Vagina (tissue), 2 donors: Measurements from ENCODE around the gene DDX50.

ENCODE experiments used
- CTCF ChIP-seq, 3 experiments: fragments of 450-650 bp in 2 of 3; fragments of 200-600 bp in 1 of 3; sonication (generic) in 1 of 3; IDR thresholded peaks; one replicate each; pipeline ENCODE4 v1.5.1; 2017 to 2019; ENCODE audit warnings: antibody characterized with exemption in 3 of 3, mild to moderate bottlenecking in 2 of 3, moderate library complexity in 2 of 3
- POLR2A ChIP-seq, 2 donors: fragments of 450-650 bp; IDR thresholded peaks; one replicate each; pipeline ENCODE4 v1.6.1; 2017; ENCODE audit warnings: antibody characterized with exemption in 2 of 2, mild to moderate bottlenecking in 2 of 2, moderate library complexity in 2 of 2
- POLR2AphosphoS5 ChIP-seq, 2 donors: sonication (generic); formaldehyde crosslinking; IDR thresholded peaks; one replicate each; pipeline ENCODE4 v1.9.0; 2017; ENCODE audit warnings: antibody characterized with exemption in 2 of 2, mild to moderate bottlenecking in 2 of 2, low read depth in 1 of 2; ENCODE audit not compliant: insufficient read depth in 1 of 2

DNA sequence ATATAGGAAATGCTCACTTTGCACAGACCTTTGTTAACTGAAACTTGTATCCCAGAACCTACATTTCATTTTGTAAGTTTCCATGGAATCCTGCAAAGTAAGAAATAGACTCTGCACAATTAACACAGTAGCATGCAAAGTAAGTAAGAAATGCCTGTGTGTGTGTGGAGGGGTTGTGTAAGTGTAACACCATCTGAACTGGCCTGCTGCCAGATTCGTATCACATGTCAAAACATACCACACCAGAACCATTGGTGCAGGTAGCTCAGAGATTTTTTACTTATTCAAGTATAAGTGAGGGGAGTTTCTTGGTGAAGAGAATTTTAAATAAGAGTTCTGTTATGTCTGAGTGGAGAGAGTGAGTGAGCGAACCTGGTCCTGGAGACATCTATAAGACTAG is 37.0 kb downstream of the DDX50 start:
- TF ChIP-seq CTCF (IDR thresholded peaks at IDR 0.05): no peak
- TF ChIP-seq POLR2A (IDR thresholded peaks at IDR 0.05): no peak
- TF ChIP-seq POLR2AphosphoS5 (IDR thresholded peaks at IDR 0.05; ENCODE audit: insufficient read depth in 1 of 2, low read depth in 1 of 2): no peak
